ENCODE results near the gene ING5. TPM values are rescaled to one million over a fixed set of nuclear protein-coding genes. Genes with fewer than 3 reads are reported as not detected.

Gene ING5
- total RNA-seq, 1 experiment from 2014 or later, result 45.9 TPM

- TF ChIP-seq REST (IDR thresholded peaks at IDR 0.05; ENCODE audit: low read depth) (no peak), ZBTB33 (IDR thresholded peaks at IDR 0.05; ENCODE audit: extremely low read depth, insufficient replicate concordance, low read length) (no peak), RAD21 (IDR thresholded peaks at IDR 0.05; ENCODE audit: low read depth) (no peak), SIN3A (IDR thresholded peaks at IDR 0.05; ENCODE audit: low read depth) (no peak), FOSL1 (IDR thresholded peaks at IDR 0.05; ENCODE audit: low read depth) (no peak), CBX3 (IDR thresholded peaks at IDR 0.05; ENCODE audit: low read depth) (no peak), CEBPB (IDR thresholded peaks at IDR 0.05; ENCODE audit: low read depth) (no peak)
Measured at GRCh38 chr2:241775223-241776177, 73.7 kb downstream of the ING5 start (continued).
